ENCODE results near the gene EEF1AKMT3. TPM values are rescaled to one million over a fixed set of nuclear protein-coding genes. Genes with fewer than 3 reads are reported as not detected.

The EEF1AKMT3 gene
- total RNA-seq, 1 donor = 6.9 TPM

DNA sequence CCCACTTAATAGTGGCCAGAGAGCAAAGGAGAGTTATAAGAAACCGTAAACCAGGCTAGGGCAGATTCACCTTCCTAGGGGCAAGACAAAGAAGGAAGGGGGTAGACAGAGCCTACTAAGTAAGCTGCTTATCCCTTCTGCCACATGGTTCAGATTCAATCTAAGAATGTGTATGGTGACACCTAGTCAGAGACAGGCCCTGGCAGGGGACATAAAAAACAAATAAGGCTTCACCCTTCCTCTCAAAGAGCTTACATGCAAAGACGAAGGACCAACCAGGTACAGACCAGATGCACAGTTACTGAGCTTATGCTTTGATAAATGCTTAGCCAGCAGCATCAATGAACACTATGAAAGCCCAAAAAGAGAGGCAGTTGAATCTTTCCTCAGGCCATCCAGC lies 10.0 kb upstream of the EEF1AKMT3 start:
- TF ChIP-seq CTCF (IDR thresholded peaks at IDR 0.05; ENCODE audit: insufficient read depth, low read depth, low read length) = no peak
- DNase-seq (ENCODE audit: low read depth) = no peak
- no peak overlapping the region for H3K4me3 ChIP-seq (ENCODE audit: low read depth, low read length)

DNA sequence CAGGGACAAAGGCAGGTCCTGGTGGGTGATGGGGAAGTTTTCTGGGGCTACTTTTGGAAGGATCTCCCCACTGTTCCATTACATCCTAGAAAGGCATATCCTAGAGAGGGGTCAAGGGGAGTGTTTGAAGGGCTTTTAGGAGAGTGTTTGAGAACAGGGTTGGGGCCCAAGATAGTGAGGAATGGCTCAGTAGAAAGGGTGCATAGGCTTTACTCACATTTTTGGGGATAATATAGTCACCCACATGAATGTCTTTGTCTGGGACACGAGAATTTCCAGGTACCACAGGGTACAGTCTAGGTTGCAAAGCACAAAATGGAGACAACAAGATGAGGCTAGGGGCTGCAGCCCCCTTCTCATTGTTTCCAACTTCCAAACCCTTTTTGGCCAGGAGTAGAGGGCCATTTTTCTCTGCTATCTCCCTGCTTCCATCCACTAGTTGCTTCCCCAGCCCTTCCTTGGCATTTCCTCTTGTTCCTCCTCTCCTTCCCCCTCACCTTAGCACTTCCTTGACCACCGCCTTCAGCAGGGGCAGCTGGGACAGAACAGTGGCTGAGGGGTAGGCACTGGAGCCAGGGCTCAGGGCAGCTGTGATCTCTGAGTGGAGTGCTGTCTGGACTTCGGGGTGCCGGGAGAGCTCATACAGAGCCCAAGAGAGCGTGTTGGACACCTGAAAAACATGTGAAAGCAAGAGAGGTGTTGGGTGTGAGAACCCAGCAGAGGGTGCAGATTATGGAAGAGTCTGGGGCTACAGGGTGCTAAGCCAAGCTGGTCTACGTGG lies 8.3 kb upstream of the EEF1AKMT3 start:
- H3K4me3 ChIP-seq (ENCODE audit: low read depth, low read length) = no peak overlapping the region
- DNase-seq (ENCODE audit: low read depth) = no peak
- no peak for TF ChIP-seq CTCF (IDR thresholded peaks at IDR 0.05; ENCODE audit: insufficient read depth, low read depth, low read length)

- no peak for DNase-seq (ENCODE audit: low read depth)
- no peak for TF ChIP-seq CTCF (IDR thresholded peaks at IDR 0.05; ENCODE audit: insufficient read depth, low read depth, low read length)
- no peak overlapping the region for H3K4me3 ChIP-seq (ENCODE audit: low read depth, low read length)
These were observed 7.8 kb upstream of the EEF1AKMT3 start for GRCh38 chr12:57764662-57765002.

- H3K4me3 ChIP-seq (ENCODE audit: low read depth, low read length) = peak overlapping the region; percentile 44
- DNase-seq (ENCODE audit: low read depth) = no peak
- peak; percentile 23 for TF ChIP-seq CTCF (IDR thresholded peaks at IDR 0.05; ENCODE audit: insufficient read depth, low read depth, low read length)
These were observed 7.3 kb upstream of the EEF1AKMT3 start for GRCh38 chr12:57765003-57765697.

GRCh38 chr12:57765698-57766463 lies 6.5 kb upstream of the EEF1AKMT3 start:
- TF ChIP-seq CTCF (IDR thresholded peaks at IDR 0.05; ENCODE audit: insufficient read depth, low read depth, low read length) = no peak
- H3K4me3 ChIP-seq (ENCODE audit: low read depth, low read length) = peak overlapping the region; percentile 49
- DNase-seq (ENCODE audit: low read depth) = no peak

DNA sequence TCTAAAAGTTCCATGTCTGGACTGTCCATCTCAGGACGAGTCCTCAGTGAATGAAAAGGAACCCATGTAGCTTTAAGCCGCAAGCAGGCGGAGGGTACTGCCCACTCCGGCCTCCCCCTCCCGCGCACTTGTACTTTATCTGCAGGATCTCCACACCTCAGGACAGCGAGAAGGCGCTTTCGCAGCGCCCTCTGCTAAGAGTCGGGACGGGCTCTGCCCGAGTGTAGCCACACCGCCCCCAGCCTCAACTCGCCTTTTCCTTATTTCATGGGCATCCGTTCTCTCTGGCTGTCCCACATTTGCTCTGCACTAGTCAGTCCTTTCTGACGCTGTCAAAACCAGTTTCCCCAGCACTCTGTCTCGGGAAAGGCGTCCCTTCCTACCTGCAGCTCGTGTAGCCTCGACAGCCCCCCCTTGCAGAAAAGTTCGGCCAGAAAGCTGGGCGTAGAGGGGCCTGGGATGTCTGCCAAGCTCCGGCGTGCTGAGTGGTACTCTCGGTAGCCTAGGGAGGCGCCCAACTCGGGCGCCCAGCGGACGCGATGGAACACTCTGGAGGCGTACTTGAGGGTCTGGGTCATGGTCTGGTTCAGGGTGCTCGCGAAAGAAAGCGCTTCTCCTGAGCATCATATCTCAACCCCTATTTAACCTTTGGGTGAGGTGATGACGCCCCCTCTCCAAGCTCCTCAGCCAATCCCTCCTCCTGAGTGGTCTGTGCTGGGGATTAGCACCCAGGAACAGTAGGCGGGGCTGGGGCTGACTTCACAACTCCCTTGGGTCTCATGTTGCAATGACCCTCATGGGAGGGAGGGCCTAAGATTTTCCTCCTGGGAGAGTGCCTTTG lies 5.7 kb upstream of the EEF1AKMT3 start, which contains the start of gene CYP27B1:
Gene CYP27B1 (minus strand): TSS at position 615 of the 841 bp plus-strand sequence. CDS start 37 bp downstream, at position 578.
- peak within 1 kb of the TSS; percentile 49 for H3K4me3 ChIP-seq (ENCODE audit: low read depth, low read length)
- peak; percentile 79 for DNase-seq (ENCODE audit: low read depth)
- TF ChIP-seq CTCF (IDR thresholded peaks at IDR 0.05; ENCODE audit: insufficient read depth, low read depth, low read length) = no peak
